NCI-H128 (cell line): ENCODE data around the gene SPINT3.

ENCODE experiments used
- DNase-seq: peaks from one replicate; lab custom pipeline; 2025; ENCODE audit not compliant: unreplicated experiment; lab: John Stamatoyannopoulos, UW

Gene SPINT3

DNA sequence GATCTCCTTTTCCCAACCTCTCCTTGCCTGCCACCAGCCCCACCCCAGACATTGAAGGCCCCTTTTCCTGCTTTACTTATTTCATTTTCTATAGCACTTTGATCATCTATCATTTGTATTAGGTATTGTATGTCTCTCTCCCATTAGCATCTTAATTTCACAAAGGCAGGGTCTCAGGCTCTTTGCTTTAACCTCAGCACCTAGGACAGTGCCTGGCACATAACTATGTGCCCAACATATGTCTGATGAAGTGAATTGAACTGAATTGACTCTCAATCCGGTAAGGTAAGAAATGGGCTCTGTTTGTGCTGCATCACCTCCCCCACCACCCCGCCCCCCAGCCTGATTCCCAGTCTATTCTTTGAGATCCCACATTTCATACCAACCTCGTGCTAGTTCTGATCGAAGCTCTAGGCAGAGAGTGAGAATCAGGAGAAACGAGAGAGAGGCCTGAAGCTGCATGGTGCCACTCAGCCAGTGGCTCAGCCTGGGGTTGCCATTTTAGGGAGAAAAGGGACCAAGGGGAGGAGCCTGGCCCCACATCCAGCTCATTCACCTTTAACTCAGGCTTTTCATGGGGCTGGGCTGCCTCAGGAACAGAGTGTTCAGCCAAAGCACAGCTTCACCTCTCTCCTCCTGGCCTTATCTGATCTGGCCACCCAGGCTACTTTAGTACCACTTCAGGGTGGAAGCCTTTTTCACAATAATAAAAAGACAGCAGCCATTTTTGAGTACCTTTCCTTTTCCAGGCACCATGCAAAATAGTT is at the start of gene SPINT3:
SPINT3 (minus strand) TSS at position 476 of the 767 bp plus-strand sequence; CDS start at position 462, 14 bp downstream.
- DNase-seq, result no peak

- DNase-seq, result no peak
Measured at GRCh38 chr20:45564760-45565276, 49.4 kb upstream of the SPINT3 start.

DNA sequence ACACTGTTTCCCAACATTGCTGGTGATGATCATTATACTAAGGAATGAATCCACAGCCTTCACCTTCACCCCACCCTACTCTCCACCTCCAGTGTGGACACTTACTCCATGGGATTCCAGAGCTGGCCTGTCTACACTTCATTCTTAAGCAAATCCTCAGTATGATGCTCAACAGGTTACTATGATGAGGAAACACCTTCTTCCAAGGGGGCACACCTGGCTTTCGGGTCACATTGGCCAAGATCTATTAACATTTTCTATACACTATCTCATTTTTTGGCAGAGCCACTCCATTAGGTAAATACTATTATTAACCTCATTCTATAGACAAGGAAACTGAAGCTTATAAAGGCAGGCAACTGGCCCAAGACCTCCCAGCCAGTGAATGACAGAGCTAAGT is 39.8 kb upstream of the SPINT3 start:
- DNase-seq, result no peak

DNA sequence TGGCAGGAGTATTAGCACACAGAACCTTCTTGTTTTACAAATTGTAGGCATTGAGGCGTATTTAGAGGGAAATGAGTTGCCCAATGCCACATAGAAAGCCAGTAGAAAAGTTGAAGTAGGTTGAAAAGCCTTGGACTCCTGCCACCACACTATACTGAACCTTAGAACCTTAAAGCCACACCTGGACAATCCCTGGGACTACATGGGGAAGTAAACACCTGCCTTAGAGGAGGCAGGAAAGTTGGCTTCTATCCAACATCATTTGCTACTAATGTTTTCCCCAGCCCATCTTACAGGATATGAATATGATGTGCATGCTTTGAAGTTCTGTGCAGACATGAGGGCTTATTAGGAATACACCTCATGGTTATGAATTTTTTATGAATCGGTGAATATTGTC is 37.0 kb upstream of the SPINT3 start:
- DNase-seq, result no peak

DNA sequence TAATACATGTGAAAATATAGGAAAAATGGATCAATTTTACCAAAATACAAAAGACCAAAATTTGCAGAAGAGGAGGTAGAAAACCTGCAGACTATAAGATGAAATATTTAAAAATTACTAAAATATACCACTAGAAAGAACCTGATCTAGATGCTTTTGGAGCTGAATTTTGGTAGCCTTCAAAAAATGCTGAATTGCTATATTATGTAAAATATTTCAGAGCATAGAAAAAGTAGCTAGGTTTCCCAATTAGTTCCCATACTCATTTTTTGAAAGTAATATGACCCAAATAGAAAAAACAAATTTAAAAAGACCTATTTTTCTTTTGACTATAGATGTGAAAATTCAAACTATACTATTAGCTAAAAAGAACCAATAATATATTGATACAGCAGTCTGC is 35.3 kb upstream of the SPINT3 start:
- DNase-seq, result no peak

- no peak for DNase-seq
Measured at GRCh38 chr20:45548410-45548809, 33.0 kb upstream of the SPINT3 start.

DNA sequence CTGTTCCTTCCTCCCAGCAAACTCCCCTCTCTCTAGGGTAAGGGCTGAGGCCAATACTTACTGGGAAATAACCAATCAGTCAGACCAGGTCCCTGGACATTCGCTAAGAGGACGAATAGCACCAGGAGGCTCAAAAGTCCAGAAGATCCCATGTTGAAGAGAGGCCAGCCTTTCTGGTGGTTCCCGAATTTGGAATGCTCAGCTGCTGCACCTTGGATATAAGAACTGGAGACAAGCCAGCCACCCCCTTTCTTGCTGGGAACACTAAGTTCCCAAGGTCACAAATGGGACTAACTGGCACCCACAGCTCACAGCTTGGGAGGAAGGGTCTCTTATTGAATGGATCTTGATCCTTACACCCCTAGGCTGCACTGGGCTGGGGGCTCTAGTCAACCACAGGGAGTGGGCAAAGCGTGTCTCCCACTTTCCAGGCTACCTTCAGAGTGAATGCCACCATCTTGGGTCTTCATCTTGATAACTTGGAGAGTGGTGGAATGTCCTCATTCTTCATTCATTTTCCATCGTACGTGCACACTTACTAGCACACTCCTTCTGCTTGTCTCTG is 31.9 kb upstream of the SPINT3 start, which contains the start of gene EPPIN:
EPPIN (minus strand) TSS at position 196 of the 565 bp plus-strand sequence; CDS start at position 152, 44 bp downstream.
- no peak for DNase-seq

GRCh38 chr20:45545754-45546453 is 30.5 kb upstream of the SPINT3 start:
- DNase-seq, result no peak

- DNase-seq, result no peak
Measured at GRCh38 chr20:45545351-45545750, 29.9 kb upstream of the SPINT3 start.

GRCh38 chr20:45539382-45539781 is 24.0 kb upstream of the SPINT3 start, which contains the start of gene WFDC6:
TSS of gene WFDC6 (minus strand) at chr20:45539482. CDS start at chr20:45539407, 75 bp downstream.
- no peak for DNase-seq

- no peak for DNase-seq
Measured at GRCh38 chr20:45538209-45538799, 22.9 kb upstream of the SPINT3 start.

DNA sequence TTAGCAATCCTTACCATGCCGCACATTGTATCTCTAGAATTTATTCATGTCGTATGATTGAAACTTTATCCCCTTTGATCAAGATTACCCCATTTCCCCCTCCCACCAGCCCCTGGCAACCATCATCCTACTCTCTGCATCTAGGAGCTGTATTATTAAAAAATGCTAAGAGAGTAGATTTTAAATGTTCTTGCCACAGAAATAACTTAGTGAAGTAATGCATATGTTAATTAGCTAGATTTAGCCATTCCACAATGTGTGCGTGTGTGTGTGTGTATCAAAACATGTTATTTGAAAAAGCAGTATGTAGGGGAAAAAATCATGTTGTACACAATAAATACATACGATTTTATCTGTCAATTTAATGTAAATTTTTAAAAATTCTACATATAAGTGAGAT is 11.9 kb upstream of the SPINT3 start:
- no peak for DNase-seq

- no peak for DNase-seq
Measured at GRCh38 chr20:45523821-45524220, 8.4 kb upstream of the SPINT3 start.

DNA sequence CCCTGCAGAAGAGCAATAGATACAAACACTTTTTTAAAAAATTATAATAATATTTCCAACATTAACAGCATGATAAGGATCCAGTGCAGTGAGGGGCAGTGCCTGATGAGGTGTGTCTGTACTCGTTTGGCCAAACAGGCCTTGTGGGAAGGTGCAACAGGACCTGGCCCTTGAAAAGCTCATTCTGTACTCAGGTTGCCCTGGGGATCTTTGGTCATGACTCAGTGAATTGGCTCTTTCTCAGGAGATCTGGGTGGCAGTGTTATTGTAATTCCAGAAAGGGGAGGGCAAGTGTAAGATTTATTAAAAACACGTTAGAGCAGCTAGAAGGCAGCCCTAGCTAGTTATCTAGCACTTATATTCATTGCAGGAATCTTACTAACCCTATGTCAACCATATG is 2.9 kb upstream of the SPINT3 start:
- DNase-seq, result no peak

GRCh38 chr20:45510242-45510862 is 5.1 kb downstream of the SPINT3 start:
- no peak for DNase-seq

DNA sequence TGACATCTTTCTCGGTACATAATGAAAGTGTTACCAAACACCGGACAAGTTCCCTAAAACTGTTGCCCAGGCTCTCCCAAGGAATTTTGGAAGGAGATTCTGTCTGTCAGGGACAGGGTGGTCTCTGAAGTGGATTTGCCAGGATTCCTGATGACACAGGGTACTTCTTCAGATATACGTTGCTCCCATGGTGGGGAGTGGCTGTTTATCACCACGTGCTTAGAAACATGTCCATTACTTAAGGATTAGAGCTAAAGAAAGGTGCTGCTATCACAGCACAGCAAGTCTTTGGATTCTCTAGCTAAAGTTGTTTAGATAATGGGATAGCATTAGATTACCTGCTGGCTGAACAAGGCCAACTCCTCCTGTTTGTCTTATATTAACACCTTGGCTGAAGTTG is 6.3 kb downstream of the SPINT3 start:
- DNase-seq, result no peak

- no peak for DNase-seq
Measured at GRCh38 chr20:45508068-45508886, 7.1 kb downstream of the SPINT3 start.

- DNase-seq, result no peak
Measured at GRCh38 chr20:45507011-45507820, 8.2 kb downstream of the SPINT3 start.

GRCh38 chr20:45506398-45506797 is 9.0 kb downstream of the SPINT3 start:
- DNase-seq, result no peak
